GM18861 (cell line): Measurements from ENCODE around the gene TRPM1.
"Not testable (repeated sequence)": the region's sequence is repeated elsewhere in the genome, so short reads cannot be mapped to it uniquely, and the experiment has no call there.

ENCODE experiments used
- ATAC-seq: cut with Tn5 transposase; IDR thresholded peaks from one replicate; pipeline ENCODE4 v1.9.1; 2021; ENCODE audit not compliant: unreplicated experiment

The TRPM1 gene

DNA sequence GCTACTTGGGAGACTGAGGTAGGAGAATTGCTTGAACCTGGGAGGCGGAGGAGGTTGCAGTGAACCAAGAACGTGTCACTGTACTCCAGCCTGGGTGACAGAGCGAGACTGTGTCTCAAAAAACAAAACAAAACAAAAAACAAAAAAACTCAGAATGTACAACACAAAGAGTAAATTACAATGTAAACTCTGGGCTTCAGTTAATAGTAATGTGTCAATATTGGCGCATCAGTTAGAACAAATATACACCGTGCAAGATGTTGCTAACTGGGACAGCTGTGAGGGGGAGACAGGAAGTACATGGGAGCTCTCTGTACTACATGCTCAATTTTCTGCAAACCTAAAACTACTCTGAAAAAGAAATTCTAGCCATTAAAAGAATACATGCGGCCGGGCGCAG is 23.5 kb upstream of the TRPM1 start:
- ATAC-seq, result no peak

DNA sequence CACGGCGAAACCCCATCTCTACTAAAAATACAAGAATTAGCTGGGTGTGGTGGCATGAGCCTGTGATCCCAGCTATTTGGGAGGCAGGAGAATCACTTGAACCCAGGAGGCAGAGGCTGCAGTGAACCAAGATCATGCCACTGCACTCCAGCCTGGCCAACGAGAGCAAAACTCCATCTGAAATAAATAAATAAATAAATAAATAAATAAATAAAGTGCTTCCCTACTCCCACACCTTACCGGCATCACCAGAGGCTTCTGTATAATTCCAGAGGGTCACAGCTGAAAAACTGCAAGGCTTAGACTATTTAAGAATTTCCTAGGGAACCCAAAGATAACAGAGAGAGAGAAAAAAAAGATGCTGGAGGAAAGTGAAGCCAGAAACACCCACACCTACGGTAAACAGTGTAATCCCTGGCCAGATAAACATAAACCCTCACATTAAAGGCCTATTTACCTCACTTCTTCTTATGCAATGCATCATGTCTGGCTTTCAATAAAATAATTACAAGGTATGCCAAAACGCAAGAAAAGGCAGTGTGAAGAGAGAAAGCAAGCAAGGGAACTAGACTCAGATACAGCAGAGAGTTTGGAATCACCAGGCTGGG is 15.0 kb upstream of the TRPM1 start:
- no peak for ATAC-seq

DNA sequence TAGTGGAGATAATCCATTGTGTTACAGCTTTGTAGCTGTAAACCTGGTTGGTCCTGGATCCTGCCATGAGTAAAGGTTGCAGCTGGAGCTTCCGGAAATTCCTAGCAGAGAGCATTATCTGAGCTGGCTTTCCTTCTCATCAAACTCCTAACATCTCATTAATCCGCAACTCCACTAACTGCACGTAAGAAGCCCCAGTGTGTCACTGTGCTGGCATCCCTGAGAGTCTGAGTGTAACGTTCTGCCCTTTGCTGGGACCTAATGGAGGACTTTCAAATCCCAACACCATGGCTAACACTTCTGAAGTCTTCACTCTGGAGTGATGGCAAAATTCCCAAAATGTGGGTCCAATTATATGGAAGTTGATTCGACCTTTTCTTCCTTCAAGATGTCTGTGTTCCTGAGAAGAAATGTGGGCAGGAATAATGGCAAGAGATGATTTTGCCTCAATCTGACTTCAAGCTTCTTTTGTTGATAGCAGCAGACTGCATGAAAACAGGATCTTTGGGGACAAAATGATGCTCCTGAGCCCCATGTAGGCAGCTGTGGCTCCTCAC is 9.6 kb upstream of the TRPM1 start:
- ATAC-seq, result no peak

DNA sequence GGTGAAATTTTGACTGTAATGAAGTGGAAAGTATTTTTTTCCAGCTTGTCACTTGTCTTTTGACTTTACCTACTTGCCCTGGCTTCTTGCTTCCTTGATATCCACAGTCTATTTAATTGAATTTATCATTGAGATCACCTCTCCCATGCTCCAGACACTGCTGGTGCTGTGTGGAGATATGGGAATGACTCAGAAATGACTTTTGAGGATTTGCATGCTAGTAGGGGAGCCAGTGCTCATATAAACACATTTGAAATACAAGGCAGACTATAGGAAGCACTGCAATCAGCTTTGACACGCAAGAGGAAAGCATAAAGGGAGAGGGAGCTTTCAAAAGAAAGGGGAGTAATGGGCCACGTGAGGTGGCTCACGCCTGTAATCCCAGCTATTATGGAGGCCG is 7.3 kb upstream of the TRPM1 start:
- no peak for ATAC-seq

- no peak for ATAC-seq
Observed at GRCh38 chr15:31106495-31107300, 5.2 kb upstream of the TRPM1 start.

DNA sequence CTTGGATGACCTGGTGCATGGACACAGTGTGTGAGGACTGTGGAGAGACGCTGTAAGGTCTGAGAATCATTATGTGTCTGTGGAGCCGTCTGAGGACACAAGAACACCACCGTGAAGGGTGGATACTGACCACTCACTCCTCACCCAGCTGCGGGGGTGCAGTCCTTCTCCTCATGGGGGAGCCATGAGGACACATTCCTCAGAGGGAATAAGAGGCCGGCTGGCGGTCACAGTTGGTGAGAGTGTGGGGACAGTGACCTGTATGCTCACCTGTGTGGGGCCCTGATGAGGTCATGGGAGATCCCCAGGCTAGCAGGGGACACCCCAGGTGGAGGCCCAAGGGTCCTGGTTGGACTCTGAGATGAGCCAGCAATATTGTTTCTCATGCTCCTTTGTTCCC is 2.5 kb upstream of the TRPM1 start:
- ATAC-seq, result no peak

GRCh38 chr15:31102374-31103342 is 1.1 kb upstream of the TRPM1 start:
- no peak for ATAC-seq

DNA sequence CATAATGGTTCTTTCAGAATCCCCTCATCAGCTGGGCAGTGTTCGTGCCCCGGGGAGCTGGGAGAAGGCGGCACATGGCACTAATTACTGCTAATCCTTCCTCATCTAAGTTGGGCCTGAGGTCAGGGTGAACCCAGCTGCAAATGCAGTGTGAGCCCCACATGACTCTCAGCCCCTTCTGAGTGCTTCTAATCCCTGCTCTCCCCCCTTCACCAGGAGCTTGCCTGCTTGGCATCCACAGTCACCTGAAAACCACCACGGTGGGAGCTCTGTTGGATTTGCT is 455 bp upstream of the TRPM1 start:
- no peak for ATAC-seq

GRCh38 chr15:31100738-31101137 is 787 bp downstream of the TRPM1 start:
- no peak for ATAC-seq

GRCh38 chr15:31098953-31099740 is 2.4 kb downstream of the TRPM1 start:
- no peak for ATAC-seq

DNA sequence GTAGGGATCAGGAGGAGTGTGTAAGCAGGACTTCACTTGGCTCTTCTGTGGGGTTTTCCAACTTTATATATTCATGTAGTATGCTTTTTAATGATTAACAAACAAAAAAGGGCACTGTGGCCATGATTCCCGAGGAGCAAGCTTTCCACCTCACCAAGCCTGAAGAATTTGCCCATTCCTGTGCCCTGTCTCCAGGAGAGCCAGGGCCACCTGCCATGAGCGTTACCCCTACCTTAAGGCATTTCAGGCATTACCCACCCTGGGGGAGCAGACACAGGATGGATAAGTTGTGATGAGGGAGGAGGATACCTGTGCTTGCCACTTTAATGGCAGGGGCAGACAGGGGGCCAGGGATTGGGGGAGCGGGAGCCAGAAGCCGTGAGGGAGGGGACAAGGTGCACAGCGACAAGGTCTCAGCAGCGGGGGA is 3.0 kb downstream of the TRPM1 start:
- no peak for ATAC-seq

GRCh38 chr15:31096563-31096962 is 5.0 kb downstream of the TRPM1 start:
- no peak for ATAC-seq

- no peak for ATAC-seq
Observed at GRCh38 chr15:31091481-31091880, 10.0 kb downstream of the TRPM1 start.

GRCh38 chr15:31090766-31091165 is 10.8 kb downstream of the TRPM1 start:
- no peak for ATAC-seq

DNA sequence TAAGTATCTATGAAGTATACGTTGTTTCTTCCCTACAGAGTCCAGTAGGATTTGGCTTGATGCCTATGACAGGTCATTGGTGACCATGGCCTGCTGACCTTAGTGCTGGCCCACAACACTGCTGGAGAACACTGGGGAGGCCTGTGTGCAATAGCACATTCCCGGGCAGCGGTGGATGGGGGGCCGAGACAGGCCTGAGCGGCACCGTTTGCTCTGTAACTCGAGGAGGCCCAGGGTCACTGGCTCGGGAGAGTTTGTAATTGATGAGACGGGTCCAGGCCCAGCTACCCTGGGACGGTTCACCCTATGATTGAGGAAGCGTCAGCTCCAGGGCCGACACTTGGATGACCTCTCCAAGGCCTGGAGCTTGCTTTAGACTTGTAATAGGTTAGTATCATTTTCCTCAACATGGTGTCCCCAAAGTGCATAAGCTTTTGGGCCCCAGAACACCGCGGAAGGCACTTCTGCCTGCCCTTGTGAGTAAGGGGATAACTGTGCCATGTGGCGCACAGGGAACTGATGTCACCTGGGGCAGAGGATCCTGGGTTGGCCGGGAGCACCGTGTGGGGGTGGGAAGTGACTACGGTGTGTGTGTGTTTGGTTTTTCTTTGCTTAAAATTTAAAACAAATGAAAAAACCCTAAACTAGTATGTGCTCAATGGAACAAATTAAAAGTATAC is 12.0 kb downstream of the TRPM1 start:
- ATAC-seq, result no peak

DNA sequence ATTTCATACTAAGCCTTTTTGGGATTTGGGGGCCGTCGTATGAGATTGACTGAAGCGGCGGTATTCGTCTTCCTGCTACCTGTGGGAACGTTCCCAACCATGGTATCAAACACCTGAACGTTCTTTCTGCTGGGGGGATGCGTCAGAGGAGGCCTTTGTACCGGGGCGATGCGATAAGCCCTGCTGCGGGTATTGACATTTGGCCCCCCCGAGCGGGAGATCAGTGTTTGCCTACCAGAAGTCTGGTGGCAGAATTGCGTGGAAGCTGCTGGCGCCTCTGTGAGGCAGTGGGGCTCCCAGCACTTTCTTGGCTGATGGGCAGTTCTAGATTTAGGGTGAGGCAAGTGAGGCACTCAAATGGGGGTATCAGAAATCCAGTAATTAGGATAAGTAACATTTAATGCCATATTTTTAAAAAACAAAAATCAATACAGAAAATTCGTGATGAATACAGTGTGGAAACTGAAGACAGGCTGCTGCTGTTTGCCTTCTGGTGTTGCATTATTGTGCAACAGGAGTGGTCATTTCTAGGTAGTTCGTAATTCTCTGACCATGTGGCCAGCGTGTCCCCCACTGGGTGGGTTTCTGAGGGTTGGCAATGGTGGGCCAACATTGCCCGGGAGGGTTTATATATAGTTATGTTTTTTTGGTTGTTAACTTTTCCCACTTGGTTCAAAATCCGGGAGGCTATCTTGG is 12.7 kb downstream of the TRPM1 start:
- ATAC-seq, result no peak

DNA sequence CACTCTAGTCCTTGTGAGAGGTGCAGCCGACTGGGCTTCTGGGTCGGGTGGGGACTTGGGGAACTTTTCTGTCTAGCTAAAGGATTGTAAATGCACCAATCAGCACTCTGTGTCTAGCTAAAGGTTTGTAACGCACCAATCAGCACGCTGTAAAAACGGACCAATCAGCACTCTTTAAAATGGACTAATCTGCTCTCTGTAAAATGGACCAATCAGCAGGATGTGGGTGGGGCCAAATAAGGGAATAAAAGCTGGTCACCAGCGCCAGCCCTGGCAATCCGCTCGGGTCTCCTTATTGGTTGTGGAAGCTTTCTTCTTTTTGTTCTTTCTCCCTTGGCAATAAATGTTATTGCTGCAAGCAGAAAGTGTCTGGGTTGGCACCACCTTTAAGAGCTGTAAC is 13.5 kb downstream of the TRPM1 start:
- not testable (repeated sequence) for ATAC-seq

- no peak for ATAC-seq
Observed at GRCh38 chr15:31086344-31086743, 15.2 kb downstream of the TRPM1 start.

- ATAC-seq, result no peak
Observed at GRCh38 chr15:31085359-31085758, 16.2 kb downstream of the TRPM1 start.

- ATAC-seq, result no peak
Observed at GRCh38 chr15:31084176-31084575, 17.3 kb downstream of the TRPM1 start.
